ENCODE data around the gene SF3B6.

SF3B6 gene

GRCh38 chr2:24082787-24083566 lies 6.9 kb upstream of the SF3B6 start:
- Mint-ChIP-seq H3K27ac (peak overlapping the region; percentile 86), H3K4me3 (peak overlapping the region; percentile 97), H3K27me3 (no peaks in the 10 kb centered on the region), H3K9me3 (no peaks in the 10 kb centered on the region), H3K4me1 (peaks cover 18% of the 10 kb centered on the region), H3K36me3 (peaks cover 15% of the 10 kb centered on the region)
- ATAC-seq: no peak

- Mint-ChIP-seq H3K9me3 (no peaks in the 10 kb centered on the region), H3K27me3 (no peaks in the 10 kb centered on the region), H3K4me1 (peaks cover 25% of the 10 kb centered on the region), H3K4me3 (no peak overlapping the region), H3K27ac (no peak overlapping the region), H3K36me3 (peaks cover 15% of the 10 kb centered on the region)
- no peak for ATAC-seq
Measured at GRCh38 chr2:24080701-24081100, 4.6 kb upstream of the SF3B6 start.

GRCh38 chr2:24077879-24078278 lies 1.8 kb upstream of the SF3B6 start:
- peaks cover 15% of the 10 kb centered on the region for H3K36me3 Mint-ChIP-seq
- no peaks in the 10 kb centered on the region for H3K9me3 Mint-ChIP-seq
- H3K4me1 Mint-ChIP-seq: peaks cover 28% of the 10 kb centered on the region
- no peaks in the 10 kb centered on the region for H3K27me3 Mint-ChIP-seq
- ATAC-seq: no peak
- peak overlapping the region; percentile 94 for H3K27ac Mint-ChIP-seq
- H3K4me3 Mint-ChIP-seq: peak overlapping the region; percentile 97

GRCh38 chr2:24077535-24077877 lies 1.4 kb upstream of the SF3B6 start:
- H3K27ac Mint-ChIP-seq: peak overlapping the region; percentile 94
- no peaks in the 10 kb centered on the region for H3K9me3 Mint-ChIP-seq
- peak overlapping the region; percentile 97 for H3K4me3 Mint-ChIP-seq
- H3K4me1 Mint-ChIP-seq: peaks cover 24% of the 10 kb centered on the region
- H3K36me3 Mint-ChIP-seq: peaks cover 17% of the 10 kb centered on the region
- H3K27me3 Mint-ChIP-seq: no peaks in the 10 kb centered on the region
- ATAC-seq: no peak

- H3K36me3 Mint-ChIP-seq: peaks cover 17% of the 10 kb centered on the region
- H3K27me3 Mint-ChIP-seq: no peaks in the 10 kb centered on the region
- H3K4me1 Mint-ChIP-seq: peaks cover 23% of the 10 kb centered on the region
- no peak for ATAC-seq
- H3K27ac Mint-ChIP-seq: peak overlapping the region; percentile 94
- no peaks in the 10 kb centered on the region for H3K9me3 Mint-ChIP-seq
- peak overlapping the region; percentile 97 for H3K4me3 Mint-ChIP-seq
Measured at GRCh38 chr2:24076849-24077534, 866 bp upstream of the SF3B6 start.

- ATAC-seq: no peak
- peaks cover 12% of the 10 kb centered on the region for H3K36me3 Mint-ChIP-seq
- H3K4me3 Mint-ChIP-seq: peak overlapping the region; percentile 97
- H3K27me3 Mint-ChIP-seq: no peaks in the 10 kb centered on the region
- peaks cover 23% of the 10 kb centered on the region for H3K4me1 Mint-ChIP-seq
- peak overlapping the region; percentile 94 for H3K27ac Mint-ChIP-seq
- no peaks in the 10 kb centered on the region for H3K9me3 Mint-ChIP-seq
Measured at GRCh38 chr2:24075259-24075658, 867 bp downstream of the SF3B6 start.

GRCh38 chr2:24073816-24074215 lies 2.3 kb downstream of the SF3B6 start:
- Mint-ChIP-seq H3K4me1 (peaks cover 23% of the 10 kb centered on the region), H3K27me3 (no peaks in the 10 kb centered on the region), H3K36me3 (peaks cover 25% of the 10 kb centered on the region), H3K4me3 (no peak overlapping the region), H3K9me3 (no peaks in the 10 kb centered on the region), H3K27ac (no peak overlapping the region)
- ATAC-seq: no peak

- Mint-ChIP-seq H3K9me3 (no peaks in the 10 kb centered on the region), H3K36me3 (peaks cover 30% of the 10 kb centered on the region), H3K27ac (no peak overlapping the region), H3K4me1 (peaks cover 16% of the 10 kb centered on the region), H3K4me3 (no peak overlapping the region), H3K27me3 (no peaks in the 10 kb centered on the region)
- ATAC-seq: no peak
Measured at GRCh38 chr2:24072259-24072658, 3.9 kb downstream of the SF3B6 start.

- Mint-ChIP-seq H3K27ac (no peak overlapping the region), H3K27me3 (no peaks in the 10 kb centered on the region), H3K4me1 (no peaks in the 10 kb centered on the region), H3K36me3 (peaks cover 18% of the 10 kb centered on the region), H3K4me3 (no peak overlapping the region), H3K9me3 (no peaks in the 10 kb centered on the region)
- ATAC-seq: no peak
Measured at GRCh38 chr2:24065341-24065740, 10.8 kb downstream of the SF3B6 start.

- Mint-ChIP-seq H3K27me3 (no peaks in the 10 kb centered on the region), H3K27ac (no peak overlapping the region), H3K4me3 (no peak overlapping the region), H3K36me3 (no peaks in the 10 kb centered on the region), H3K9me3 (no peaks in the 10 kb centered on the region), H3K4me1 (no peaks in the 10 kb centered on the region)
- ATAC-seq: no peak
Measured at GRCh38 chr2:24058564-24059271, 17.4 kb downstream of the SF3B6 start.

- no peak overlapping the region for H3K4me3 Mint-ChIP-seq
- no peaks in the 10 kb centered on the region for H3K36me3 Mint-ChIP-seq
- no peaks in the 10 kb centered on the region for H3K4me1 Mint-ChIP-seq
- no peaks in the 10 kb centered on the region for H3K27me3 Mint-ChIP-seq
- no peak for ATAC-seq
- no peaks in the 10 kb centered on the region for H3K9me3 Mint-ChIP-seq
- no peak overlapping the region for H3K27ac Mint-ChIP-seq
Measured at GRCh38 chr2:24055750-24056149, 20.4 kb downstream of the SF3B6 start.

- Mint-ChIP-seq H3K36me3 (no peaks in the 10 kb centered on the region), H3K4me1 (no peaks in the 10 kb centered on the region)
Measured at GRCh38 chr2:24054366-24055010, 21.6 kb downstream of the SF3B6 start.

GRCh38 chr2:24052951-24053350 lies 23.2 kb downstream of the SF3B6 start:
- Mint-ChIP-seq H3K9me3 (no peaks in the 10 kb centered on the region), H3K4me3 (no peak overlapping the region), H3K27ac (no peak overlapping the region), H3K27me3 (no peaks in the 10 kb centered on the region), H3K4me1 (no peaks in the 10 kb centered on the region), H3K36me3 (no peaks in the 10 kb centered on the region)
- no peak for ATAC-seq

More at GRCh38 chr2:24054366-24055010, 21.6 kb downstream of the SF3B6 start:
- H3K27ac Mint-ChIP-seq: no peak overlapping the region
- ATAC-seq: no peak
- no peaks in the 10 kb centered on the region for H3K27me3 Mint-ChIP-seq
- no peaks in the 10 kb centered on the region for H3K9me3 Mint-ChIP-seq
- no peak overlapping the region for H3K4me3 Mint-ChIP-seq

- Mint-ChIP-seq H3K9me3 (no peaks in the 10 kb centered on the region), H3K4me1 (peaks cover 10% of the 10 kb centered on the region), H3K4me3 (no peak overlapping the region), H3K27me3 (no peaks in the 10 kb centered on the region), H3K36me3 (no peaks in the 10 kb centered on the region), H3K27ac (no peak overlapping the region)
- no peak for ATAC-seq
Measured at GRCh38 chr2:24051833-24052232, 24.3 kb downstream of the SF3B6 start.

Data from stimulated activated memory B cell treated with anti-CD40 and anti-IgM and Interleukin-4, amounts not matched to agents 10 μg/mL and 1 μg/mL and 100 μg/mL, for 72 hours (primary cell).